ENCODE measurements around the gene PLXNB1.

Gene PLXNB1

DNA sequence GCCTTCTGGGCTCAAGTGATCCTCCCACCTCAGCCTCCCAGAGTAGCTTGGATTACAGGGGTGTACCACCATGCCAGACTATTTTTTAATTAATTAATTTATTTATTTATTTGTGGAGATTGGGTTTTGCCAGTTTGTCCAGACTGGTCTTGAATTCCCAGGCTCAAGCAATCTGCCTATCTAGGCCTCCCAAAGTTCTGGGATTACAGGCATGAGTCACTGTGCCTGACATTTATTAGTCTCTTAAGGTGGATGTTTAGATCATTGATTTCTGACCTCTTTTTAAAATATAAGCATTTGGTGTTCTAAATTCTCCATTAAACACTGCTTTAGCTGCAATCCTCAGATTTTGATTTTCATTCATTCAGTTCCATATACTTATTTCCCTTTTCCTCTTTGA lies 42.3 kb downstream of the PLXNB1 start:
- H3K36me3 ChIP-seq (ENCODE audit: control insufficient read depth in 5 of 5, insufficient read depth in 5 of 5, low read length in 5 of 5) = no peaks in the 10 kb centered on the region
- no peaks in the 10 kb centered on the region for H3K4me1 ChIP-seq (ENCODE audit: control insufficient read depth in 5 of 5, insufficient read depth in 5 of 5, low read length in 5 of 5)
- H3K9me3 ChIP-seq (ENCODE audit: control insufficient read depth in 5 of 5, low read length in 5 of 5) = no peaks in the 10 kb centered on the region
- no peak overlapping the region for H3K27ac ChIP-seq (ENCODE audit: low read depth, low read length)
- no peaks in the 10 kb centered on the region for H3K27me3 ChIP-seq (ENCODE audit: control insufficient read depth in 5 of 5, insufficient read depth in 4 of 5, low read length in 5 of 5)
- no peak overlapping the region for H3K4me3 ChIP-seq (ENCODE audit: low read depth in 1 of 5, low read length in 5 of 5)
- no peak overlapping the region for H3K9ac ChIP-seq (ENCODE audit: low read length in 5 of 5)

DNA sequence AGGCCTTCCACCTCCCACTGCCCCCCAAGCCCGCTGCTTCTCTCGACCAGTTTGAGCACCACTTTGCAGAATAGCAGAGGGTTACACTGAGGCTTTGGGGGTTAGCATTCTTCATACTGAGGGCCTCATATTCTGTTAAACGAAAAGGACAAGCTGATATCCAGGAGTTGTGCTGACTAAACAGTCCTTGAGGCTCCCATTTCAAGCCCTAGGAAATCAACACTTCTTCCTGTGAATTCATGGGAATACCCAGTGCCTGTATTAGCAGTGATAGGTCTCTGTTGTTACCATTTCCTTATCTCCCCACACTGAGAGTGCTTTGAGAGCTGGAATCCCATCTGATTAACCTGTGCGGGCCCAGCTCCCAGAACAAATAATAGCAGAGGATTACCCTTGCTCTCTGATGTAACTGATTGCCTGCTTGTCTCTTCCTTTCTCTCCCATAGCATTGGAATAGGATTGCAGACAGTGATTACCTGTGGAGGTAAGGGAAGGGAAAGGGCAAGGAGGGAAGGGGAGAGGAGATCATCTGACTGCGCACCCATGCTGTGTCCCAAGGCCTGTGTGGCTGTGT lies 56.9 kb downstream of the PLXNB1 start:
- Histone ChIP-seq H3K36me3 (ENCODE audit: control insufficient read depth in 5 of 5, insufficient read depth in 5 of 5, low read length in 5 of 5) (no peaks in the 10 kb centered on the region), H3K4me1 (ENCODE audit: control insufficient read depth in 5 of 5, insufficient read depth in 5 of 5, low read length in 5 of 5) (no peaks in the 10 kb centered on the region), H3K4me3 (ENCODE audit: low read depth in 1 of 5, low read length in 5 of 5) (no peak overlapping the region), H3K27ac (ENCODE audit: low read depth, low read length) (no peak overlapping the region), H3K9ac (ENCODE audit: low read length in 5 of 5) (no peak overlapping the region), H3K9me3 (ENCODE audit: control insufficient read depth in 5 of 5, low read length in 5 of 5) (no peaks in the 10 kb centered on the region), H3K27me3 (ENCODE audit: control insufficient read depth in 5 of 5, insufficient read depth in 4 of 5, low read length in 5 of 5) (no peaks in the 10 kb centered on the region)

DNA sequence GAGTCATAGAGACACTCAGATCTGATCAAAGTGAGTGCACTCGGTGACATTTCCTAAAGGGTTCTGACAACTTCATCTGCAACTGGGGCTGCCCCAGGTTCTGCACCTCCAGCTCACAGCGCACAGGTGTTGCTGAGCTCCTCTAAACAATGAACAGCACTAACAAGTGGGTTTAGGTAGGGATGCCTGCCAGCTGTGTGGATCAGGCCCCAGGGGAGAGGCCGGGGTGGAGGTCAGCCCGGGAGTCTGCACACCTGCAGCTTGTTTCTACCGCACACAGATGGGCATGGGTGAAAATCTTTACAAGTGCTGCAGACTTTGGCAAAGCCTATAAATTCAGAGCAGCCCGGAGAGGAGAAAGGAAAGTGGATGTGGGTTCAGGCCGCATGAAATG lies 57.5 kb downstream of the PLXNB1 start:
- H3K27ac ChIP-seq (ENCODE audit: low read depth, low read length) = no peak overlapping the region
- H3K36me3 ChIP-seq (ENCODE audit: control insufficient read depth in 5 of 5, insufficient read depth in 5 of 5, low read length in 5 of 5) = no peaks in the 10 kb centered on the region
- no peaks in the 10 kb centered on the region for H3K27me3 ChIP-seq (ENCODE audit: control insufficient read depth in 5 of 5, insufficient read depth in 4 of 5, low read length in 5 of 5)
- no peaks in the 10 kb centered on the region for H3K9me3 ChIP-seq (ENCODE audit: control insufficient read depth in 5 of 5, low read length in 5 of 5)
- no peak overlapping the region for H3K9ac ChIP-seq (ENCODE audit: low read length in 5 of 5)
- H3K4me1 ChIP-seq (ENCODE audit: control insufficient read depth in 5 of 5, insufficient read depth in 5 of 5, low read length in 5 of 5) = no peaks in the 10 kb centered on the region
- H3K4me3 ChIP-seq (ENCODE audit: low read depth in 1 of 5, low read length in 5 of 5) = no peak overlapping the region

DNA sequence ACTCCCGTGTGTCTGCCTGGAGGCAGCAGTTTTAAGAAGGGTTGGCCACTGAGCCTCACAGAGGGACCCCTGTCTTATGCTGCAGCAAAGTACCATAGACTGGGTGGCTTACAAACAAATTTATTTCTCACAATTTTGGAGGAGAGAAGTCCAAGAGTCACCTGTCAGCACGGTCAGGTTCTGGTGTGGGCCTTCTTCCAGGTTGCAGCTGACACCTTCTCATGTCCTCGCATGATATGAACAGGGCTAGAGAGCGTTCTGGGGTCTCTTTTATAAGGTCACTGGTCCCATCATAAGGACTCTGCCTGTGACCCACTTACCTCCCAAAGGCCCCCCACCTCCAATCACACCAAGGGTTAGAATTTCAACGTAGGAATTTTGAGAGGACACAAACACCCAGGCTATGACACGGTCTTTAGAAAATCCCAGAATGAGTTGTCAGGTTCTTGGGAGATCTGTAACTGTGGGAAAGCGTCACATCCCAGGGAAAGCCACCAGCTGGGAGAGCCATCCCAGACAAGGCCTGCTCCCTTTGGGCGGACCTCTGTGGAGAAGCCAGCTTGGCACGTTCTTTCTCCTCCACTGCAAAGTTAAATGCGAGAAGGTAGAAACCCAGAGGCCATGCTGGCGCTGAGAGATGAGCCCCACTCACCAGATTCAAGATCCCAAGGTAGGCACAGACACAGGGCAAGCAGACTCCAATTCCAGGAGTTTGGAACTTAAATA lies 58.1 kb downstream of the PLXNB1 start, which contains the start of gene FBXW12:
Gene FBXW12, plus strand, starts transcription at position 569 of the 726 bp plus-strand sequence. CDS start 549 bp downstream, outside the sequence.
- Histone ChIP-seq H3K4me1 (ENCODE audit: control insufficient read depth in 5 of 5, insufficient read depth in 5 of 5, low read length in 5 of 5) (no peaks in the 10 kb centered on the region), H3K36me3 (ENCODE audit: control insufficient read depth in 5 of 5, insufficient read depth in 5 of 5, low read length in 5 of 5) (no peaks in the 10 kb centered on the region), H3K27ac (ENCODE audit: low read depth, low read length) (no peak within 1 kb of the TSS), H3K9ac (ENCODE audit: low read length in 5 of 5) (no peak within 1 kb of the TSS), H3K27me3 (ENCODE audit: control insufficient read depth in 5 of 5, insufficient read depth in 4 of 5, low read length in 5 of 5) (no peaks in the 10 kb centered on the region), H3K9me3 (ENCODE audit: control insufficient read depth in 5 of 5, low read length in 5 of 5) (no peaks in the 10 kb centered on the region), H3K4me3 (ENCODE audit: low read depth in 1 of 5, low read length in 5 of 5) (no peak within 1 kb of the TSS)

DNA sequence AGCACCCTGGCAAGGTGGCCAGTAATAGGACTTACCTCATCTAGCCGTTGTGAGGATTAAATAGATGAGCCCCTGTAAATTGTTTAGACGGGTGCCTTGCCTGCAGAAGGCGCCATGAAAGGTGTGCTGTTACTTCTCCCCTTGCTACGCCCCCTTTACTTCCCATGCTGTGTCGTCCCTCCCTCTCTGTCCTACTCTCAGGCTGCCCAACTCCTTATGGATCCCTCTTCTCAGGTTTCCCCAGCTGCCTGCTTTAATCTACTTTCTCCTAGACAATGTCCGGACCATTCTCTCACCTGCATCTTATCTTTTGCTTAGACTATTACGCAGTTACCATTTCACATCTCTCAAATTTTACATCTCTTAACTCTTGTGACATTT lies 59.6 kb downstream of the PLXNB1 start:
- Histone ChIP-seq H3K4me3 (ENCODE audit: low read depth in 1 of 5, low read length in 5 of 5) (no peak overlapping the region), H3K27me3 (ENCODE audit: control insufficient read depth in 5 of 5, insufficient read depth in 4 of 5, low read length in 5 of 5) (no peaks in the 10 kb centered on the region), H3K9me3 (ENCODE audit: control insufficient read depth in 5 of 5, low read length in 5 of 5) (no peaks in the 10 kb centered on the region), H3K36me3 (ENCODE audit: control insufficient read depth in 5 of 5, insufficient read depth in 5 of 5, low read length in 5 of 5) (no peaks in the 10 kb centered on the region), H3K4me1 (ENCODE audit: control insufficient read depth in 5 of 5, insufficient read depth in 5 of 5, low read length in 5 of 5) (no peaks in the 10 kb centered on the region), H3K9ac (ENCODE audit: low read length in 5 of 5) (no peak overlapping the region), H3K27ac (ENCODE audit: low read depth, low read length) (no peak overlapping the region)

DNA sequence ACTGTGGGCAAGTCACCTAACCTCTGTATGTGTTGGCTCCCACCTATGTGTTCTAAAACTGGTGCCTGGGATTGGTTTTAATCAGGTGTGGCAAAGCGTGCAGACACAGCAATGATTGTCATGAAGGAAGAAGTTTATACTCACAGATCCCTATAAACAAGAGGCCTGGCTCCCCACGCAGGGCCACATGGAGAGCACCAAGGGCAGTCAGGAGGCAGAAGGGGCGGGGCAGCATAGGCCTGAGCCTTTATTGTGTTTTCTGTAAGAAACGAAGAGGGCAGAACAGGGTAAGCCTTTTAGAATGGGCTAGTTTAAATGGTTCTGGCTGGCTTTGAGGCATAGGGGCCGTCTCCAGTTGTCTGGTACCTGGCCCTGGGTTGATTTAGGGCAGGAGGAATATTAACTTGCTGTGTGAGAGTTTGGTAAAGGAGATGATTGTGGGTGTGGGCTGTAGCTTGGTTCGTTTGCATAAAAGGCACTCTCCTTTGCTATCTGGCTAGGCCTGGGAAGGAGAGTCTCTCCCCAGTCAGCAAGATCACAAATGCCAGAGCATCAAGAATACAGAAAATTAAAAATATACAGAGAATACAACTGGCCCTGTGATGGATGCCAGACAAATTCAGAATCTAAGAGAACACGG lies 60.1 kb downstream of the PLXNB1 start:
- Histone ChIP-seq H3K36me3 (ENCODE audit: control insufficient read depth in 5 of 5, insufficient read depth in 5 of 5, low read length in 5 of 5) (no peaks in the 10 kb centered on the region), H3K27ac (ENCODE audit: low read depth, low read length) (no peak overlapping the region), H3K27me3 (ENCODE audit: control insufficient read depth in 5 of 5, insufficient read depth in 4 of 5, low read length in 5 of 5) (no peaks in the 10 kb centered on the region), H3K9me3 (ENCODE audit: control insufficient read depth in 5 of 5, low read length in 5 of 5) (no peaks in the 10 kb centered on the region), H3K9ac (ENCODE audit: low read length in 5 of 5) (peak overlapping the region in 1 of 5 donors; percentile 2), H3K4me1 (ENCODE audit: control insufficient read depth in 5 of 5, insufficient read depth in 5 of 5, low read length in 5 of 5) (no peaks in the 10 kb centered on the region), H3K4me3 (ENCODE audit: low read depth in 1 of 5, low read length in 5 of 5) (no peak overlapping the region)

DNA sequence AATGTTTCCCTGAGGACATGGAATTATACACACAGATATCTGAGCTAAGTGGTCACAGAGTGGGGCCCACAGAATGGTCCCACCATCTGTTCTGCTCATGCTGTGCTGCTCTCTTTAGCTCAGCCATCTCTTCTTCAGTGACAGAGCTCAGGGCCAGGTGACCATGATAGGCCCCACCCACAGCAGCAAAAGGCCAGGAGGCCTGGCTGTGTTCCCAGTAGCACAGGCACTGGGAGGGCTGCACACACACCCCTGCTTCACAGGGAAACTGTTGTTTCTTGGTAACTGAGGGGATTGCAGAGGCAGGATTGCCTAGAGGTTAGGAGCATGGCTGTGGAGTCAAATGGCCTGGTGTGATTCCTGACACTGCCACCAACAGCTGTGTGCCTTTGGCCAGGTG lies 62.7 kb downstream of the PLXNB1 start:
- Histone ChIP-seq H3K27ac (ENCODE audit: low read depth, low read length) (no peak overlapping the region), H3K9ac (ENCODE audit: low read length in 5 of 5) (no peak overlapping the region), H3K36me3 (ENCODE audit: control insufficient read depth in 5 of 5, insufficient read depth in 5 of 5, low read length in 5 of 5) (no peaks in the 10 kb centered on the region), H3K9me3 (ENCODE audit: control insufficient read depth in 5 of 5, low read length in 5 of 5) (peaks cover 0 to 4% (median 1%) of the 10 kb centered on the region in 5 donors), H3K4me3 (ENCODE audit: low read depth in 1 of 5, low read length in 5 of 5) (no peak overlapping the region), H3K27me3 (ENCODE audit: control insufficient read depth in 5 of 5, insufficient read depth in 4 of 5, low read length in 5 of 5) (no peaks in the 10 kb centered on the region), H3K4me1 (ENCODE audit: control insufficient read depth in 5 of 5, insufficient read depth in 5 of 5, low read length in 5 of 5) (no peaks in the 10 kb centered on the region)

DNA sequence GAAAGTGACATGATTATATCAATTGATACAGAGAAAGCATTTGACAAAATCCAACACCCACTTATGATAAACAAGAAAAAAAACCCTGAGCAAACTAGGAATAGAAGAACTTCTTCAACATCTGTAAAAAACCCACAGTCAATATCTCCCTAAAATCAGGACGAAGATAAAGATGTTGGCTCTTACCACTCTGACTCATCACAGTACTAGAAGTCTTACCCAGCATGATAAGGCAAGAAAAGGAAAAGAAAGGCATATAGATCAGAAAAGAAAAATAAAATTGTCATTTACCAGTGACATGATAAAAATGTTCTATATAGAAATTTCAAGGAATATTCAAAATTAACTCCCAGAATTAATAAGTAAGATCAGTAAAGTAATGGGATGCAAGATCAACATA lies 65.0 kb downstream of the PLXNB1 start:
- peaks cover 0 to 14% (median 7%) of the 10 kb centered on the region in 5 donors for H3K9me3 ChIP-seq (ENCODE audit: control insufficient read depth in 5 of 5, low read length in 5 of 5)
- no peaks in the 10 kb centered on the region for H3K27me3 ChIP-seq (ENCODE audit: control insufficient read depth in 5 of 5, insufficient read depth in 4 of 5, low read length in 5 of 5)
- H3K36me3 ChIP-seq (ENCODE audit: control insufficient read depth in 5 of 5, insufficient read depth in 5 of 5, low read length in 5 of 5) = no peaks in the 10 kb centered on the region
- no peak overlapping the region for H3K27ac ChIP-seq (ENCODE audit: low read depth, low read length)
- no peak overlapping the region for H3K9ac ChIP-seq (ENCODE audit: low read length in 5 of 5)
- no peaks in the 10 kb centered on the region for H3K4me1 ChIP-seq (ENCODE audit: control insufficient read depth in 5 of 5, insufficient read depth in 5 of 5, low read length in 5 of 5)
- no peak overlapping the region for H3K4me3 ChIP-seq (ENCODE audit: low read depth in 1 of 5, low read length in 5 of 5)

DNA sequence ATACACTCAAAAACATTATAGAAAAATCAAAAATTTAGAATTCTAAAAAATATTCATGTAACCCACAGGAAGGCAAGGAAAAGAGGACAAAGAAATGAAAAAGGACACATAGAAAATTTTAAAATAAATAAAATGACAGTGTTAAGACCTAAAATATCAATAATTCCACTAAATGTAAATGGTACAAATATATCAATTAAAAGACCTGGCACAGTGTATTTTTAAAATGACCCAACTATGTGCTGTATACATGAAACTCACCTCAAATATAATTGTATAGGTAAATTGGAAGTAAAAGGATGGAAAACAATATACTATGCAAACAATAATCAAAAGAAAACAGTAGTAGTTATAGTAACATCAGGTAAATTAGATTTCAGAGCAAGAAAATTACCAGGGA lies 68.0 kb downstream of the PLXNB1 start:
- Histone ChIP-seq H3K27me3 (ENCODE audit: control insufficient read depth in 5 of 5, insufficient read depth in 4 of 5, low read length in 5 of 5) (no peaks in the 10 kb centered on the region), H3K36me3 (ENCODE audit: control insufficient read depth in 5 of 5, insufficient read depth in 5 of 5, low read length in 5 of 5) (no peaks in the 10 kb centered on the region), H3K9ac (ENCODE audit: low read length in 5 of 5) (no peak overlapping the region), H3K4me1 (ENCODE audit: control insufficient read depth in 5 of 5, insufficient read depth in 5 of 5, low read length in 5 of 5) (no peaks in the 10 kb centered on the region), H3K27ac (ENCODE audit: low read depth, low read length) (no peak overlapping the region), H3K9me3 (ENCODE audit: control insufficient read depth in 5 of 5, low read length in 5 of 5) (peaks cover 0 to 14% (median 7%) of the 10 kb centered on the region in 5 donors), H3K4me3 (ENCODE audit: low read depth in 1 of 5, low read length in 5 of 5) (no peak overlapping the region)

DNA sequence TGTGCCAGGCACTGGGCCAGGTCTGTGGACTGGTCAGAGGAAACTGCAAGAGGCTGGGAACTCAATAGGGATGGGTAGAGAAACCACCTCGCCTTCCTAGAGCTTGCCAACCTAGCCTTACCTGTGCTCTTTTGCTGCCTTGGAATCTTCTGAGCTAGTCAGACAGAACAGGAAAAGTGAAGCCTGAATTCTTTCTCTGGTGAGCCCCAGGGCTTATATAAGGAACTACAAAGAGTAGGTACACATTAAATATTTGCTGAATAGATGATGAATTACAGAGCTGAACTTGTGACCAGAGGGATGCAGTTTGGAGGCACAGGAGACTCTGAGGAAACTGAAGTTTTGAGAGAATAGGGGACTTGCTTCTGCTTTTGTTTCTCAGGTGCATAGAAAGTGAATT lies 73.5 kb downstream of the PLXNB1 start:
- H3K4me1 ChIP-seq (ENCODE audit: control insufficient read depth in 5 of 5, insufficient read depth in 5 of 5, low read length in 5 of 5) = no peaks in the 10 kb centered on the region
- H3K9ac ChIP-seq (ENCODE audit: low read length in 5 of 5) = no peak overlapping the region
- H3K4me3 ChIP-seq (ENCODE audit: low read depth in 1 of 5, low read length in 5 of 5) = no peak overlapping the region
- peaks cover 0 to 7% (median 3%) of the 10 kb centered on the region in 5 donors for H3K27me3 ChIP-seq (ENCODE audit: control insufficient read depth in 5 of 5, insufficient read depth in 4 of 5, low read length in 5 of 5)
- no peak overlapping the region for H3K27ac ChIP-seq (ENCODE audit: low read depth, low read length)
- H3K9me3 ChIP-seq (ENCODE audit: control insufficient read depth in 5 of 5, low read length in 5 of 5) = peaks cover 0 to 5% (median 1%) of the 10 kb centered on the region in 5 donors
- H3K36me3 ChIP-seq (ENCODE audit: control insufficient read depth in 5 of 5, insufficient read depth in 5 of 5, low read length in 5 of 5) = no peaks in the 10 kb centered on the region

All from subcutaneous abdominal adipose tissue (tissue), 5 donors.